Endometrial microvascular endothelial cells (primary cell): ENCODE results near the gene LRRC37B. TPM values are rescaled to one million over a fixed set of nuclear protein-coding genes. Genes with fewer than 3 reads are reported as not detected.
"Not testable (repeated sequence)": the region's sequence is repeated elsewhere in the genome, so short reads cannot be mapped to it uniquely, and the experiment has no call there.

ENCODE experiments used
- in situ Hi-C: cut with HindIII; loops from 2 replicates; pipeline ENCODE4 v1.10.0; 2017; ENCODE audit warnings: low sequenced_read_pairs, low pct_unique_long_range_greater_than_20kb; ENCODE audit errors: inconsistent ontology term
- total RNA-seq: library from RNA; depleted of rRNA; stranded (reverse); fragments of >200 nt; gene quantifications from one replicate; pipeline ENCODE4 v1.2.3, GENCODE V29; 2015; ENCODE audit errors: inconsistent ontology term

LRRC37B gene
- total RNA-seq: 3.9 TPM

- in situ Hi-C loops: no loop called here
Observed at GRCh38 chr17:32006957-32007462, at the start of gene LRRC37B. TSS of gene LRRC37B (plus strand) at chr17:32007383. CDS start at chr17:32021393, 14,010 bp downstream.

GRCh38 chr17:31964131-31964530, 43.1 kb upstream of the LRRC37B start:
- in situ Hi-C loops: not testable (repeated sequence)

- in situ Hi-C loops: no loop called here
Observed at GRCh38 chr17:31967648-31968047, 39.5 kb upstream of the LRRC37B start.

GRCh38 chr17:31970416-31970815, 36.8 kb upstream of the LRRC37B start:
- in situ Hi-C loops: not testable (repeated sequence)

- in situ Hi-C loops: not testable (repeated sequence)
Observed at GRCh38 chr17:31974269-31975071, 32.7 kb upstream of the LRRC37B start.

DNA sequence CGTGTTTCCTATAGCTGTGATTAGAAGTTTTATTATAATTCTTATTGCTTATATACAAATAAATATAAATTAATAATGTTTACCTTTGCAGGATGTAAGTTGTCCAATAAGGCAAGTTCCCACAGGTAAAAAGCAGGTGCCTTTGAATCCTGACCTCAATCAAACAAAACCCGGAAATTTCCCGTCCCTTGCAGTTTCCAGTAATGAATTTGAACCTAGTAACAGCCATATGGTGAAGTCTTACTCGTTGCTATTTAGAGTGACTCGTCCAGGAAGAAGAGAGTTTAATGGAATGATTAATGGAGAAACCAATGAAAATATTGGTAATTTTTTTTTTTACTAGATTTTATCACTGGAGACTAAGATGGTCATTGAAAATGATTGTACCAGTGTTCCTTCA, 31.8 kb upstream of the LRRC37B start:
- in situ Hi-C loops: not testable (repeated sequence)

DNA sequence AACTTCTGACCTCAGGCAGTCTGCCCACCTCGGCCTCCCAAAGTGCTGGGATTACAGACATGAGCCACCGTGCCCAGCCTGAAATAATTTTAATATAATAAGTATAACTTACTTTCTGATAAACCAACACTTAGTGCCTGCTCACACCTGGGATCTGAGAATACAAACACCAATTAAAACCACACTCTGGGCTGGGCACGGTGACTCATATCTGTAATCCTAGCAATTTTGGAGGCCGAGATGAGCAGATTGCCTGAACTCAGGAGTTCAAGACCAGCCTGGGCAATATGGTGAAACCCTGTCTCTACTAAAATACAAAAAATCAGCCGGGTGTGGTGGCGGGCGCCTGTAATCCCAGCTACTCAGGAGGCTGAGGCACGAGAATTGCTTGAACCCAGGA, 15.4 kb upstream of the LRRC37B start:
- in situ Hi-C loops: not testable (repeated sequence)

GRCh38 chr17:31997005-31997404, 10.2 kb upstream of the LRRC37B start:
- in situ Hi-C loops: no loop called here

- in situ Hi-C loops: no loop called here
Observed at GRCh38 chr17:32007463-32008298, 498 bp downstream of the LRRC37B start.

- in situ Hi-C loops: no loop called here
Observed at GRCh38 chr17:32009262-32009542, 2.0 kb downstream of the LRRC37B start.

GRCh38 chr17:32010114-32010513, 2.9 kb downstream of the LRRC37B start:
- in situ Hi-C loops: no loop called here

DNA sequence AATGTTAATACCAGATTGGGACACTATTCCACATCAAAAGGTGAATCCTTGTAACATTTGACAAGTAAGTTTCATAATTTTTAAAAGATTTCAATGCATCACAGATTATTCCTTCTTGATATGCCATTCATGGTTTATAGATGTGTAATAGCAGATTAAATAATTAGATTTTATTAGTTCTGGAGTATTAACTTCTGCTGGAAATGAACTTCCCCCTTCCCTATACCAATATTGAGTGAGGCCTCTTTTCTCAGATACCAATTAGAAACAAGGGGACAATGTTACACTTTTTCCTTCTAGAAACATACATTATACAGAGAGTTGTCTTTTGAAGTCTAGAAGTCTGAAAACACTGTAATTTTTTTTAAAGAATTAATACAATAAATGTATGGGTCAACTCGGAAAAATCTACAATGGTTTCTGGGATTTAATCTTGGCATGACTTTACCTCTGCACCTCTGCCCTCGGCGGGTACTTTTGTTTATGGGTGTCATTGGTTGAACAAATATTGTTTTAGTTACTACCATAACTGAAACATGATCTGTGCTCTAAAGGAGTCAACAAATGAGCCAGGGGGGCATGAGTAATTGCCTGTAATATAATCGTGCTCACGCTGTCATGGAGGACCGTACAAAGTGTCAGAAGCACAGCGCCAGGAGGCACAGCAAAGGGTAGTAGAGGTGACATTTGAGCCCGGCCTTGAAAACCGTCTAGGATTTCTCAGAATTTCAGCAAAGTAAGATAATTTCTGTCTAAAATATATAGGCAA, 8.2 kb downstream of the LRRC37B start:
- in situ Hi-C loops: no loop called here

GRCh38 chr17:32016231-32016630, 9.0 kb downstream of the LRRC37B start:
- in situ Hi-C loops: no loop called here

GRCh38 chr17:32019228-32019627, 12.0 kb downstream of the LRRC37B start:
- in situ Hi-C loops: no loop called here

DNA sequence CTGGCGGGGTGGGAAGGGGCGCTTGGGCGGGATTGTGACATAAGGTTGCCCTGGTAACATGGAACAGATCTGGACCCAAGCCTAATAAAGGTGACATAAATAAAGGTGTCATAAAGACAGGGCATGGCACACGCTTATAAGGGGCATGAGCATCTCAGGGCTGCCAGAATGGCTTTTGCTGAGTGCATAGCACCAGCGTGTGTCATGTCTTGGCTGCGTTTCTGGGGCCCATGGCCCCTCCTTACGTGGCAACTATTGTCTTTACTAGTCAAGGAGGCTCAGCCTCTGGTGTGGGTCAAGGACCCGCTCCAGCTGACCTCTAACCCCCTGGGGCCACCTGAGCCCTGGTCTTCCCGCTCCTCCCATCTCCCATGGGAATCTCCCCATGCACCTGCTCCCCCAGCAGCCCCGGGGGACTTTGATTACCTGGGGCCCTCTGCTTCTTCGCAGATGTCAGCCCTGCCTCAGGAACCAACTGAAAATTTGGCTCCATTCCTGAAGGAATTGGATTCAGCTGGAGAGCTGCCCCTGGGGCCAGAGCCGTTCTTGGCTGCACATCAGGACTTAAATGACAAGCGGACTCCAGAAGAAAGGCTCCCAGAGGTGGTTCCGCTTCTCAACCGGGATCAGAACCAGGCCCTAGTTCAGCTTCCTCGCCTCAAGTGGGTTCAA, 13.9 kb downstream of the LRRC37B start:
- in situ Hi-C loops: no loop called here

DNA sequence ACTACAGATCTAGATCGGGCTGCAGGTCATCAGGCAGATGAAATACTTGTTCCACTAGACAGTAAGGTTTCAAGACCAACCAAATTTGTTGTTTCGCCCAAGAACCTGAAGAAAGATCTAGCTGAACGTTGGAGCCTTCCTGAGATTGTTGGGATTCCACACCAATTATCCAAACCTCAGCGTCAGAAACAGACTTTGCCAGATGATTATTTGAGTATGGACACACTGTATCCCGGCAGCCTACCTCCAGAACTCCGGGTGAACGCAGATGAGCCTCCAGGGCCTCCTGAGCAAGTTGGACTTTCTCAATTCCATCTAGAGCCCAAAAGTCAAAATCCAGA, 14.4 kb downstream of the LRRC37B start:
- in situ Hi-C loops: no loop called here

GRCh38 chr17:32022554-32022953, 15.4 kb downstream of the LRRC37B start:
- in situ Hi-C loops: not testable (repeated sequence)

GRCh38 chr17:32027271-32027670, 20.1 kb downstream of the LRRC37B start:
- in situ Hi-C loops: not testable (repeated sequence)

- in situ Hi-C loops: no loop called here
Observed at GRCh38 chr17:32033223-32033622, 26.0 kb downstream of the LRRC37B start.
